ENCODE results near the gene DNMT3A.

DNMT3A gene

DNA sequence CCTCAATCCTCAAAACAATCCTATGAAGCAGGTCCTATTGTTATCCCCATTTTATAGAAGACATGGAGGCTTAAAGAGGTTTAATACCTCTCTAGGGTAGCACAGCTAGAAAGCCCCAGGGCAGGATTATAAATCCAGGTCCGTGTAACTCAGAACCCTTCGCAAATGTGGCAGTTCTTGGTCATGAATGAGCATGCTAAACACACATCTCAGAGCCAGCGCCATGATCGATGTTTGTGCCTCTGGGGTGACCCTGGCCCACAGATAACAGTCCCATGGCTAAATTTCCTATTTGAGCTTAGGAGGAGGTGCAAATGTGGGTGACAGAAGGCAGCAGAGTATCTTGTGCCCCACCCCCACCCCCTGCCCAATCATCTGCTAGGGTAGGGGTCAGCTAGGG is 17.5 kb downstream of the DNMT3A start:
- DNase-seq, result no peak

DNA sequence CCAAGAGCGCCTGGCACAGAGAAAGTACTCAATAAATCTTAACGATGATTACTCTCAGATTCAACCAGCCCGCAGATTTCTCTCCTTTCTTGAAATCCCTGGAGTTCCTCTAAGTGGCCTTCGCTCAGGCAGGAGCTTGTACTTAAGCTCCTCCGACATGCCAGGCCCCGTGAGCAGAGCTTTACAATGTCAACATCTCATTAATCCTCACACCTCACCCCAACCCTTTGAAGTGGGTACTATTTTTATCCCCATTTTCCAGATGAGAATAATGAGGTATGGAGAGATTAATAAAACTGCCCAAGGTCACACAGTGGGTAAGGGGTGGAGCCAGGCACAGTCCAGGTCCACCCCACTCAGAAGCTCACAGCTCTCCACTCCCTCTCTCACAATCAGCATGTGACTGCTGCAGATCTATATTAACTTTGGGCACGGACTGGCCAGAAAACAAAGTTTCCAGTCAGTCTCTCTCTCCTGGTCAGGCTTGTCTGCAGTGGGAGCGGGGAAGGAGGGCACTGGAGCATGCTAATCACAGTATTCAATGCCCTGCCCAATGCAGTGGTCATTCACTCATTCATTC is 18.0 kb downstream of the DNMT3A start:
- no peak for DNase-seq

DNA sequence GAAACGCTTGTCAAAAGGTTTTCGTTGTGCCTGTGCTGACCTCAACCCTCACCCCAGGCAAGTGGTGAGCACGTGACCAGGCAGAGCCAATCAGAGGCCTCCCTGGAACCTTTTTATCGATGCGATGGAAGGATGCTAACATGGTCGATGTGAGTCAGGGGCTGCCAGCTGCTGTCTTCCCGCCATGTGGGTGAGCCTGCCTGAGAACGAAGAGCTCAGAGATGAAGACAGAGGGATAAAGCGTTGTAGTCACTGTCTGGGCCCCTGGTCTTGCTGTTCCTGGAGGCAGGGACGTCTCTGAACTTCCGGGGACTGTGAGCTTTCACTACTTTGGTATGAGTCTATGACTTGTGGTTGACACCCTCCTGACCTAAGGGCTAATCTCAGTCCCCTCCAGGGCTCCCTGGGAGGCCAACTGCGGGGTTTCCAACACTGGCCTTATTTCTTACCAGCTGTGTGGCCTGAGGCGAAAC is 18.6 kb downstream of the DNMT3A start:
- DNase-seq, result no peak

DNA sequence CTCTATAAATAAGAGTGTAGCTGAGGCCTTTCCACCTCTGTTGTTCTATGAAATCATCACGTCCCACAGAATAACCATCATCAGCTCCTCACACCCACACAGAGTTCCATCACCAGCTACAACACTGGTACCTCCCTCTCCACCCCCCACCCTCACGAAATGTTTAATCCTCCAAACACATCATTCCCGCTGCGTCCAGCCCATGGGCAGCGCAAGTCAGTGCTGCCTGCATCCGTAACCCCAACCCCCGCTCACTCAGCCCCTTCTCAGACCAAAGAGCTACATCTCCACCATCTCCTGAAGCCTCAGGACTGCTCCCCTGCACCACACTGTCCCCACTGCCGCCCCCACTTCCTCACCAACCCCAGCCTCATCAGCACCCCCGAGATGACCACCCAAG is 19.4 kb downstream of the DNMT3A start:
- no peak for DNase-seq

GRCh38 chr2:25320077-25320476 is 21.6 kb downstream of the DNMT3A start:
- no peak for DNase-seq

- no peak for DNase-seq
Measured at GRCh38 chr2:25316101-25316500, 25.6 kb downstream of the DNMT3A start.

DNA sequence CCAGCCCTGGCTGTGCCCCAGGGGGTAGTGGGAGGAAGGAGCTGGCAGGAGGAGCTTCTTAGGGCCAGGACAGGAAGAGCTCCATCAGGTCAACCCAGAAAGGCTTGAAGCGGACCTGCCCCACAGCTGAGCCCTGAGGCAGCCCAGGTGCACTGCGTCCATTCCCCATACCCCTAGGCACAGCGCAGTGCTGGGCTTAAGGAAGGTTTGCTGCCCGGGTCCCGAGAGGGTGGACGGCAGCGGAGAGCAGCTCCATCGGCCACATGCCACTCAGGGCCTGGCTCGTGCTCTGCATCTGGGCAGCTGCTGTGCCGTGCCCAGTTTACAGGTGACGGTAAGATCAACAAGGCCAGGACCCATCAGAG is 26.4 kb downstream of the DNMT3A start:
- DNase-seq, result no peak

DNA sequence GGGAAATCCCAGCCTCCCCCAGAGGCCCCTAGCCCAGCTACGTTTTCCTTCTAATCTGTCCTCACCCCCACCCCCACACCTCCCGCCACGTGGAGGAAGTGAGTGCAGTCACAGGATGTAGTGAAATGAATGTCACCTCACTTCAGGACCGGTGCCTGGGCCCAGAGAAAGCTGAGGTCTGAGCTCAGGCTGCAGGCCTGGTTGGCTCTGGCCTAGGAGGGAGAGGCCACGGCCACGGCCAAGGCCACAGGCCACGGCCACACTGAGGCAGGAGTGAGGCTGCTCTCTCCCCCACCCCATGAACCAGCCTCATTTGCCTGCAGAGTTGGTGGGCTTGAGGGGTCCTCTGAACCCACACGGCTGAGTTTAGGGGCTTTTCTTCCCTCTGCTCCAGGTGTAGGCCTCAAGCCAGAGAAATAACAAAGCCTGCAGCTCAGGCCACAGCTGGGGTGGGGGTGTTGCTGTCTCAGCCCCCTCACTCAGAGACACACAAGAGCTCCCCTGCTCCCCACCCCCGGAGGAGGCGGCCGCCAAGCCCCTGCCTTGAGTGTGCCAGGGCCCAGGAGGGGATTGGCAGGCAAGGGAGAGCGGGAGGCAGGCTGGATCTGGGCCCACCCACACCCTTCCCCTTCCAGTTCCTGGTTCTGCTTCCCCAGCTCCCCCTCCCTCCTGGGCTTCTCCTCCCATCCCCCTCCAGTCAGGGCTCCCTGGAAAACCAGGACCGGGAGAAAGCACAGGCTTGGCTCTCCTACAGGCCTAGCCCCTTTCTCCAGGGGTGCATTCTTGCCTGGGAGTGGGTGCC is 27.0 kb downstream of the DNMT3A start:
- DNase-seq, result no peak

- no peak for DNase-seq
Measured at GRCh38 chr2:25313711-25314513, 27.8 kb downstream of the DNMT3A start.

- no peak for DNase-seq
Measured at GRCh38 chr2:25312958-25313710, 28.6 kb downstream of the DNMT3A start.

DNA sequence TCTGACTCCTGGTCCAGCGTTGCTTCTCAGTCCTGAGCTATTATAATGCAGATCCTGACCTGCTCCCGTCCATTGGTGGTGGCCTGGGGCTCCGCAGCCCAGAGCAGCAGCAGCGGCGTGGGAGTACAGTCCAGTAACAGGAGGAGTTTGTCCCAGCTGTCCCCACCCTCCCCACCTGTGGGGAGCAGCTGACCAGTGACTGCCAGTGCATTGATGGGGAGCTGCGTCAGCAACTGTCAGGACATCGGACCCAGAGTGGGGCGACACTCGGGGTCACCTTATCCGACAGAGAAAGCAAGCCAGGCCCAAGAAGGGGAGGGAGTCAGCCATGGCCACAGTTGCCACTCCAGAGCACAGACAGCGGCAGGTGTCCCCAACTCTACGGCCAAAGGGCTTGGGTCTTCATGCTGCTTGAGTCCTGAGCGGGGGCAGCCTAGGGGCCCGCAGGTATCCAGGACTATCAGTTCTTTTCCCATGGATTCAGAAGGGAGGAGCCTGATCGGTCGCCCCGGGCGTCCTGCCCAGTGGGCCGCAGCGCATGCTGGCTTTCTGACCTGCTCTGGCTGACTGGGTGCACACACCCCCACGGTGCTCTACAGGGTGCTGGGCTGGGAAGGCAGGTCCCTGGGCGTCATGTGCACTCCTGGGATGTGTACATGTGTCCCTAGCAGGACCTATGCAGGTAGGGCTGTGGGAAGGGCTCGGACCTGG is 29.7 kb downstream of the DNMT3A start:
- no peak for DNase-seq

DNA sequence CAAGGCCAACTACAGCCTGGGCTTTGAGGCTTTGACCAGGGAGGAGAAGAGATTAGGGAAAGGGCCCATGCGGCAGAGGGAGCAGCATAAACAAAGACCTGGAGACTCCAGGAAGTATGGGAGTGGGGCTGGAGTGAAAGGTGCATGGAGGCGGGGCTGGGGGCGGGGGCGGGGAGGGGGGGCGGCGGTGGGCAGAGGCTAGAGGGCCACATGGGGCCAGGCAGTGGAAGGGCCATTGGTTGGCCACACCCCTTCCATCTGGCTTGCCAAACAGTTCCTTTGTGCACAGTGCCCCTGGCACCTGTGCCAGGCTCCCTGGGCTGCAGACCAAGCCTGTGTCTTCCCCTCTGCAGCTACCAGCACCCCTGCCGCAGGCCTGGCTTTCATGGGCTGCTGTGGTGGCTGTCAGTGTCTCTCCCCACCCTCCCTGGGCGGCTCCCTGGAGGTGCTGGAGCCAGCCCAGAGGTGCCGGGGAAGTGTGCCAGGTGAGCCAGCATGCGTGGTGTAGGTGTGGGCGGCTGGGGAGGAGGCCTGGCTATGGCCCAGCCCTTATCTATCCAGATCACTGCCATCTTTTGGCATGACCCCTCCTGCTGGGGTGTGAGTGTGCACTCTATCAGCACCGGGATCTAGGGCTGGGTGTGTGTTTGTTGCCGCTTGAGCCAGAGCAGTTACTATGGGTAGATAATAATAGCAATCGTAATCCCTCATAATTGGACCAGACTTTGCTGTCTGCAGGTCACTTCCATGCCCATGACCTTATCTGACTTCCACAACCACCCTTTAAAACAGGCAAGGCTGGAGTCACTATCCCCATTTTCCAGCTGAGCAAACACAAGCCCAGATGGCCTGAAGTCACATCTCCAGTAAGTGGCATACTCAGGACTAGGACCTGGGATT is 30.5 kb downstream of the DNMT3A start:
- no peak for DNase-seq

DNA sequence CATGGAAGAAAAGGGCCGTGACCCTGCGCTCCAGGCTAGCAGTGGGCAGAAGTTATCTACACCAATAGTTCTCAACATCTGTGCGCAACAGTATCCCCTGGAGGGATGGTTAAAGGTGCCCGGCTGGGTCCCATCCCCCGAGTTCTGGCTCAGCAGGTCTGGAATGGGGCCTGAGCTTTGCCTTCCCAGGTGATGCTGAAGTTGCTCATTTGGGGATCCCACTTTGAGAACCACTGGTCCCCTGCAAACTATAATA is 31.1 kb downstream of the DNMT3A start:
- DNase-seq, result no peak

GRCh38 chr2:25309402-25309801 is 32.3 kb downstream of the DNMT3A start:
- DNase-seq, result no peak

DNA sequence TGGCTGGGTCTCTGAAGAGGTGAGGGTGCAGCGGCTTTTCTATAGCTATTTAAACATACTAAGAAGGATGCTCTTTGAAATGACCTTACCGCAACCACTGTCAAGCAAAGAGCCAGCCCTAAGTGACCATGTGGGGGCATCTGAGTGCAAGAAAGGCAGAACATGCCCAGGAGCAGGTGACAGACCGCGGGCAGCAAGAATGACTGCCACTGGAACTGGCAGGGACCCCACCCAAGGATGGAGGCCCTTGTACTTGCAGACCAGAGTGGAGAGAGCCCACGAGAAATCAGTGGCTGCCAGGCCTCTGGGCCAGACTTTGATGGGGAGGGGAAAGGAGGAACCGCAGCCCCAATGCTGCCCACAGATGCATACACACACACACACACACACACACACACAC is 33.1 kb downstream of the DNMT3A start:
- no peak for DNase-seq

DNA sequence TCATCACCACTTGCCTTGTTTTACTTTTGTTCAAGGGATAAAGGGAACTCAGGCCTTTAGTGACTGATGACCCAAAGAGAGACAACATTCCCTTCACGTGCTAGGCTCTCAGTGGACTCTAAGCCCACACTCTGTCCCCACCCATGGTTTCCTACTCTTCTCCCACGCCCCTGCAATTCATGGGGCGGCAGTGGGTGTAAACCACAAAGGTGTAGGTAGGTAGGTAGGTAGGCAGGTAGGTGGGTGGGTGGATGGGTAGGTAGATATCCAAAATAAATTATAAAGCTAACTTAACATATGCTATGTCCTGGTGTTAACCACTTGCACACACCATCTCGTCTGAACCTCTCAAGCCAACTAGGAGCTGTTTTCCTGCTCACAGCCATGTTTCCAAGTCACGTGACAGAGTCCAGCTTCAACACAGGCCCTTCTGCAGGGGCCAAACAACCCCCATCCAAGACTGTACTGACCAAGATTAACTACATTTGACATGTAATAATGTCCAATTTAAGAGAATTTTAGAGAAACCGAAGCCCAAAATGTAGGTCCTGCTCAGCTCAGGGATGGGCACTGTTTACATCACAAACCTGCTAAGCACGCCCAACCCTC is 33.7 kb downstream of the DNMT3A start:
- no peak for DNase-seq

- no peak for DNase-seq
Measured at GRCh38 chr2:25306777-25307368, 34.9 kb downstream of the DNMT3A start.

GRCh38 chr2:25305775-25306174 is 36.0 kb downstream of the DNMT3A start:
- DNase-seq, result no peak

DNA sequence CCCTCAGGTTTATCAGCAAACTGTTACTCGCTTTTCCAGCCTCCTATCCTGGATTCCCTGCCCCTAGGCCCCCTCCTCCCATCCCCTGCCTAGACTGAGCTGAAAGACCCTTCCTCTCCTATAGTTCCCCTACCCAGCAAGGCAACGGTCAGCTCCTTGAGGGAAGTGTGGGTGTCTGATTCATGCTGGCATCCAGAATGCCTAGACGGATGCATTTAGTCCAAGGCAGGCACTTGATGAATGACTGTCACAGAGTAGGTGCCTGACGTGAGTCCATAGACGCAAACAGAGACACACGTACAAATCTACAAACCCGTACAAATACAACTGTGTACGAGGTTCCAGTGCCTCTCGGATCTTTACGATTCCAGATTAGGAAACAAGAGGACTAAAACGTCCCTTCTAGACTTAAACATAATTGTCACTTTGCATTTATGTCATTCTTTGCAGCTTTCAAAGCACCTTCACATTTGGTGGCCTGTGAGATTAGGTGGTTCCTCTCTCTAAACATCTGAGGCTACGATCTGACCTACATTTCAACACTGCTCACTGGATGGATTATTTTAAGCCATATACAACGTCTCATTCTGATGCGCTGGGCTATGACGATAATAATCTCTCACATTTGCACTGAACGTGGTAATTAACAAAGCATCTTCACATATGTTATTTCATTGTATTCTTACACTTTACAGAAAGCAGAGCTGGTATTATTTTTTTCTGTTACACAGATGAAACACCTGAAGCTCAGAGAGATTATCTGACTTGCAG is 36.7 kb downstream of the DNMT3A start:
- no peak for DNase-seq

DNA sequence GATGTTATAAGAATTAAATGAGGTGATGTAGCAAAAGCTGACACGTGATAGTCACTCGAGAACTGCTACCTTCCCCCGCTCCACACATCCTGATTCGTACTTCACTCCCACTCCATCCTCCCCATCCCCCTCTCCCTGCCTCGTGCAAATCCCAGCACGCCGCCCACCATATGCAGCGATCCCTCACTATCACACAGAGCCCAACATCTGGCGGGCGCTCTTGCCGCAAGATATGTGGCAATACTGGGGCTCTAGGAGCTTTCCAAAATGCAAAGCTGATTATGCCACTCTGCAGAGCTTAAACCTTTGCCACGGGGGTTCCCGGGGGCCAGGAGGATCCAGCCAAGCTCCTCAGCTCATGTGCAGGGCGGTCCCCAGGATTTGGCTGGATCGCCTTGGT is 37.4 kb downstream of the DNMT3A start:
- DNase-seq, result no peak

Data from activated gamma-delta T cell (primary cell).